HepG2 (cell line): ENCODE data around the gene PIK3CG. TPM values are rescaled to one million over a fixed set of nuclear protein-coding genes. Genes with fewer than 3 reads are reported as not detected.
A peak's percentile ranks its signal among the peaks of the same experiment; 100 is the strongest.

Experiments
- ATAC-seq: fragments of 200-7000 bp; cut with Tn5 transposase; 3 replicates; pipeline ENCODE4 v1.9.1; 2020; ENCODE audit warnings: mild to moderate bottlenecking, moderate library complexity
- BruUV-seq: library from RNA; stranded (reverse); fragments of 400-500 nt; replicated peaks from 2 replicates; lab custom pipeline; 2021; lab: Mats Ljungman, UMichigan
- CTCF ChIA-PET: fragments of 300-600 bp; formaldehyde crosslinking; extraction: SDS; loops from one replicate; lab custom pipeline; 2021; ENCODE audit warnings: low total read pairs, inconsistent platforms, low intra/inter-chr PET ratio; lab: Yijun Ruan, JAX
- POLR2A ChIA-PET: fragments of 350-600 bp; sonication (Branson Sonifier 250); formaldehyde crosslinking; loops from one replicate; lab custom pipeline; 2020; ENCODE audit warnings: antibody characterized with exemption, inconsistent platforms; lab: Yijun Ruan, JAX
- DNase-seq: peaks from one replicate; pipeline ENCODE4 v3.0.0-alpha.2; 2015; ENCODE audit warnings: low spot score
- FAIRE-seq: peaks from 3 replicates; lab custom pipeline; 2011; peaks lifted over from hg19 to GRCh38; lab: Jason Lieb, UNC
- H2AFZ ChIP-seq: one replicate; pipeline ENCODE4 v1.6.1; 2011; ENCODE audit warnings: low read length, inconsistent platforms
- H3K27ac ChIP-seq: fragments of 300-600 bp; 3 replicates; pipeline ENCODE4 v1.8.0; 2011; ENCODE audit warnings: mixed run types, mild to moderate bottlenecking, mixed read lengths, low read length, inconsistent platforms; ENCODE audit not compliant: insufficient read depth; ENCODE audit errors: extremely low read length
- H3K27me3 ChIP-seq, 2 experiments: fragments of 200-600 bp in 1 of 2; 2 replicates in 1 of 2; 3 replicates in 1 of 2; pipeline versions ENCODE4 v1.6.0 to v1.8.0; 2011; ENCODE audit warnings: low read length in 2 of 2, mild to moderate bottlenecking in 2 of 2, moderate library complexity in 2 of 2, inconsistent platforms in 1 of 2; ENCODE audit not compliant: insufficient read depth in 2 of 2, control insufficient read depth in 1 of 2
- H3K36me3 ChIP-seq, 2 experiments: fragments of 200-600 bp in 1 of 2; replicated peaks in 1 of 2; 2 replicates in 1 of 2; 3 replicates in 1 of 2; pipeline versions ENCODE4 v1.5.1 to v1.8.0; 2011; ENCODE audit warnings: low read length in 2 of 2, inconsistent platforms in 1 of 2; ENCODE audit not compliant: insufficient read depth in 2 of 2, control insufficient read depth in 1 of 2
- H3K4me1 ChIP-seq: 2 replicates; pipeline ENCODE4 v1.5.1; 2012; ENCODE audit warnings: low read length, inconsistent platforms; ENCODE audit not compliant: insufficient read depth
- H3K4me2 ChIP-seq: 2 replicates; pipeline ENCODE4 v1.6.0; 2011; ENCODE audit warnings: low read depth, low read length, inconsistent platforms
- H3K4me3 ChIP-seq, 3 experiments: fragments of 200-600 bp in 1 of 3; sonication (generic), shearing (Covaris generic) in 1 of 3; replicated peaks in 1 of 3; 2 replicates each; pipeline ENCODE4 v1.5.1; 2011 to 2016; ENCODE audit warnings: low read length in 3 of 3, inconsistent platforms in 2 of 3, low read depth in 2 of 3, mild to moderate bottlenecking in 2 of 3, control low read depth in 1 of 3, mixed read lengths in 1 of 3; ENCODE audit not compliant: insufficient read depth in 1 of 3
- H3K79me2 ChIP-seq: one replicate; pipeline ENCODE4 v1.6.1; 2011; ENCODE audit warnings: low read length, inconsistent platforms; ENCODE audit not compliant: insufficient read depth
- H3K9ac ChIP-seq: 2 replicates; pipeline ENCODE4 v1.6.0; 2011; ENCODE audit warnings: mild to moderate bottlenecking, low read depth, low read length, inconsistent platforms; ENCODE audit not compliant: insufficient read depth
- H3K9me3 ChIP-seq: 2 replicates; pipeline ENCODE4 v1.5.1; 2012; ENCODE audit warnings: mild to moderate bottlenecking, low read length
- H4K20me1 ChIP-seq: 2 replicates; pipeline ENCODE4 v1.6.0; 2011; ENCODE audit warnings: inconsistent platforms, mild to moderate bottlenecking, low read length, moderate library complexity; ENCODE audit not compliant: insufficient read depth
- HDAC1 ChIP-seq: sonication (generic); formaldehyde crosslinking; IDR thresholded peaks from 2 replicates; pipeline ENCODE4 v1.5.1; 2020; ENCODE audit warnings: mild to moderate bottlenecking, missing genetic modification reagents
- ISL2 ChIP-seq: sonication (generic); formaldehyde crosslinking; IDR thresholded peaks from 2 replicates; pipeline ENCODE4 v1.5.0; 2020; ENCODE audit warnings: missing genetic modification reagents
- ISX ChIP-seq: sonication (generic); formaldehyde crosslinking; conservative IDR thresholded peaks from 2 replicates; pipeline ENCODE4 v1.5.0; 2020; ENCODE audit warnings: missing genetic modification reagents
- NBN ChIP-seq: fragments of 450-650 bp; conservative IDR thresholded peaks from 2 replicates; pipeline ENCODE4 v1.6.1; 2017
- NONO ChIP-seq, 2 experiments: fragments of 450-650 bp in 1 of 2; sonication (generic) in 1 of 2; formaldehyde crosslinking in 1 of 2; IDR thresholded peaks in 1 of 2; conservative IDR thresholded peaks in 1 of 2; 2 replicates each; pipeline versions ENCODE4 v1.6.1 to v1.8.0; 2017 to 2022; ENCODE audit warnings: mild to moderate bottlenecking in 1 of 2, missing genetic modification reagents in 1 of 2, moderate library complexity in 1 of 2
- POLR2G ChIP-seq: fragments of 200-400 bp; formaldehyde crosslinking; IDR thresholded peaks from 2 replicates; pipeline ENCODE4 v1.6.1; 2018; ENCODE audit warnings: mild to moderate bottlenecking, low read depth, low read length, moderate library complexity
- ZFP37 ChIP-seq: sonication (generic); formaldehyde crosslinking; IDR thresholded peaks from 2 replicates; pipeline ENCODE4 v1.4.0; 2020; ENCODE audit warnings: missing genetic modification reagents, borderline replicate concordance
- ZNF510 ChIP-seq: sonication (generic); formaldehyde crosslinking; IDR thresholded peaks from 2 replicates; pipeline ENCODE4 v1.4.0; 2020; ENCODE audit warnings: low read depth, mild to moderate bottlenecking, missing genetic modification reagents
- ZNF605 ChIP-seq: sonication (generic); formaldehyde crosslinking; IDR thresholded peaks from 2 replicates; pipeline ENCODE4 v1.8.0; 2022; ENCODE audit warnings: mild to moderate bottlenecking, missing genetic modification reagents
- ZNF614 ChIP-seq: IDR thresholded peaks from 2 replicates; pipeline ENCODE4 v1.6.1; 2018; ENCODE audit warnings: missing biosample characterization, missing genetic modification reagents, inconsistent platforms, borderline replicate concordance
- ZNF660 ChIP-seq: sonication (generic); formaldehyde crosslinking; IDR thresholded peaks from 2 replicates; pipeline ENCODE4 v1.5.1; 2020; ENCODE audit warnings: mild to moderate bottlenecking, low read depth, missing genetic modification reagents, borderline replicate concordance
- ZNF7 ChIP-seq: IDR thresholded peaks from 2 replicates; pipeline ENCODE4 v1.6.1; 2016; ENCODE audit warnings: missing biosample characterization, missing genetic modification reagents
- ZNF703 ChIP-seq: sonication (generic); formaldehyde crosslinking; IDR thresholded peaks from 2 replicates; pipeline ENCODE4 v1.5.1; 2020; ENCODE audit warnings: missing genetic modification reagents, mild to moderate bottlenecking, moderate library complexity, borderline replicate concordance
- WGBS: methylation state at CpG from one replicate; pipeline ENCODE4 v1.1.6; 2017; ENCODE audit warnings: low lambda C conversion rate; 5-methylcytosine and 5-hydroxymethylcytosine counted together
- in situ Hi-C: cut with HindIII; loops from 2 replicates; pipeline ENCODE4 v1.10.0; 2017; ENCODE audit warnings: low pct_unique_long_range_greater_than_20kb; ENCODE audit not compliant: extremely low pct_ligation_motif_present
- intact Hi-C: fragments of 100-400 bp; cut with micrococcal nuclease; formaldehyde crosslinking; loops from one replicate; pipeline ENCODE4 v1.10.0; 2022; ENCODE audit not compliant: unreplicated experiment
- polyA plus RNA-seq, 8 experiments: library from polyadenylated mRNA; depleted of rRNA in 3 of 8; stranded (reverse) in 7 of 8; unstranded in 1 of 8; fragments of >200 nt; fragmentation: Illumina TruSeq in 4 of 8; extraction: Trizol in 4 of 8; gene quantifications; 2 replicates each; pipeline versions ENCODE4 v1.2.1 to v1.2.3, GENCODE V29; 2011 to 2016; ENCODE audit warnings: low read depth in 4 of 8, missing spikeins in 1 of 8, mixed read lengths in 1 of 8; ENCODE audit not compliant: insufficient read depth in 1 of 8
- total RNA-seq, 5 experiments: library from RNA; depleted of rRNA; stranded (reverse); fragments of >200 nt; fragmentation: Illumina TruSeq; extraction: Trizol; gene quantifications; 2 replicates each; pipeline ENCODE4 v1.2.3, GENCODE V29; 2016; ENCODE audit warnings: low read depth in 1 of 5
- TF ChIP-seq, protein P1 (sequence below): sonication (generic); formaldehyde crosslinking; IDR thresholded peaks from 2 replicates; pipeline ENCODE4 v1.5.1; 2020; ENCODE audit warnings: mild to moderate bottlenecking, missing genetic modification reagents, moderate library complexity
- TF ChIP-seq, protein P2 (sequence below): sonication (generic); formaldehyde crosslinking; IDR thresholded peaks from 2 replicates; pipeline ENCODE4 v1.5.0; 2020; ENCODE audit warnings: mild to moderate bottlenecking, missing genetic modification reagents, moderate library complexity

The PIK3CG gene
- total and polyA plus RNA-seq, 2 of the 13 experiments (the other 11 are each of a cell fraction or from before 2014, with no cell fraction given) = not detected

DNA sequence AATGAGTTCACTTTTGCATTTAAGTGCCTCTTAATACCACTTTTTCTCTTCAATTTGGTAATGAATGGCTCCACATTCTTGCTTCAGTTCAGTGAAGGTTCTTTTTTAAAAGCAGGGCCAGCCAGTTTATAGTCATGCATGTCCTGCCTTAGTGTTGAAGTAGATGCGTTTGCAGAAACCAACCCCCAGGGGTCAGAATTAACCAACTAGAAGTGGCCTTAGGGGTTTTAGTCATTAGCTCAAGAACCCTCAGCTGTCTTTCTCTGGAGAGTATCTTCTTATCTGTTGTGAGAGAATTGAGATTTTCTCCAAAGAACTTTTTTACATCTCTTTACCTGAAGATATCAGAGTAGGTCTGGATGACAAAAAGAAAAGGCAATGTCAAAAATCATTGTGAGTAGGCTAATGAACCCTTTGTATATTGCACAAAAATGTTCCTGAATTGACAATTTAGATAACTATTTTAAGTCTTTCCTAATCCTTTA, 82.2 kb downstream of the PIK3CG start (continued):
- TF ChIP-seq ZNF7 (CRISPR knock-in tag) = no peak
- peak; percentile 93 for TF ChIP-seq ZNF614
- no peak for TF ChIP-seq NONO (IDR thresholded peaks at IDR 0.05)
- no peak for TF ChIP-seq NONO (CRISPR knock-in tag; conservative IDR thresholded peaks at IDR 0.05)
- TF ChIP-seq, protein P1, sequence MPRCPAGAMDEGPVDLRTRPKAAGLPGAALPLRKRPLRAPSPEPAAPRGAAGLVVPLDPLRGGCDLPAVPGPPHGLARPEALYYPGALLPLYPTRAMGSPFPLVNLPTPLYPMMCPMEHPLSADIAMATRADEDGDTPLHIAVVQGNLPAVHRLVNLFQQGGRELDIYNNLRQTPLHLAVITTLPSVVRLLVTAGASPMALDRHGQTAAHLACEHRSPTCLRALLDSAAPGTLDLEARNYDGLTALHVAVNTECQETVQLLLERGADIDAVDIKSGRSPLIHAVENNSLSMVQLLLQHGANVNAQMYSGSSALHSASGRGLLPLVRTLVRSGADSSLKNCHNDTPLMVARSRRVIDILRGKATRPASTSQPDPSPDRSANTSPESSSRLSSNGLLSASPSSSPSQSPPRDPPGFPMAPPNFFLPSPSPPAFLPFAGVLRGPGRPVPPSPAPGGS (CRISPR knock-in tag) = no peak
- no peak for TF ChIP-seq HDAC1
- TF ChIP-seq, protein P2, sequence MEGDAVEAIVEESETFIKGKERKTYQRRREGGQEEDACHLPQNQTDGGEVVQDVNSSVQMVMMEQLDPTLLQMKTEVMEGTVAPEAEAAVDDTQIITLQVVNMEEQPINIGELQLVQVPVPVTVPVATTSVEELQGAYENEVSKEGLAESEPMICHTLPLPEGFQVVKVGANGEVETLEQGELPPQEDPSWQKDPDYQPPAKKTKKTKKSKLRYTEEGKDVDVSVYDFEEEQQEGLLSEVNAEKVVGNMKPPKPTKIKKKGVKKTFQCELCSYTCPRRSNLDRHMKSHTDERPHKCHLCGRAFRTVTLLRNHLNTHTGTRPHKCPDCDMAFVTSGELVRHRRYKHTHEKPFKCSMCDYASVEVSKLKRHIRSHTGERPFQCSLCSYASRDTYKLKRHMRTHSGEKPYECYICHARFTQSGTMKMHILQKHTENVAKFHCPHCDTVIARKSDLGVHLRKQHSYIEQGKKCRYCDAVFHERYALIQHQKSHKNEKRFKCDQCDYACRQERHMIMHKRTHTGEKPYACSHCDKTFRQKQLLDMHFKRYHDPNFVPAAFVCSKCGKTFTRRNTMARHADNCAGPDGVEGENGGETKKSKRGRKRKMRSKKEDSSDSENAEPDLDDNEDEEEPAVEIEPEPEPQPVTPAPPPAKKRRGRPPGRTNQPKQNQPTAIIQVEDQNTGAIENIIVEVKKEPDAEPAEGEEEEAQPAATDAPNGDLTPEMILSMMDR (CRISPR knock-in tag) = peak; percentile 59
- no peak for TF ChIP-seq ZNF510
- TF ChIP-seq, all 625 proteins: peak for 4

DNA sequence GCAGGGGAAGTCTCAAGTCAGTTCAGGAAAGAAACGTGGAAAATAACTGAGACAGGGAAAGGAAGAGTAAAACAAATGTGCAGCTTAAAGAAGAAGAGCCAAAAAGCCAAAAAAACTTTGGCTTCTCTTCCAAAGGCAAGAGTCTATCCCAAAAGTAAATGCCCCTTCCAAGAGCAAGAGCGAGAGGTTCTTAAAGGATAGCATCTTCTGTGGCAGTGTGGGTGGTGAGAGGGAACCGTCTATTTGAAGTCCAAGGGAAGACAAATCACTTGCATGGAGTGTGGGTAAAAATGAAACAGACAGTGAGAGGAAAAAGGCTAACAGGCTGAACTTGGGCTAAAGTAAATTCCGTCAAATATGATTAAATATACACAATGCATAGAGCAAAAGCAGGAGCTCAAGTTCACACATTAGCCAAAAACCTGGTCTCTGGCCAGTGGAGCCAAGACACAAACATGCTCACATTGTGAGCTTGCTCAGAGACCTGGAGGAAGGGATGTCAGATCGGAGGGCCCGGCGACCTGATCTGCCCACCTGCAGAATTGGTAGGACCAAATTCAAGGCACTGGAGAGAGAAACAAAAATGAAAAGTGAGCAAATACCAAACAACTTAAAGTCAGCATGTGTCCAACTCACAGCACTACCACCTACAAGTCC, 87.0 kb downstream of the PIK3CG start:
- Histone ChIP-seq H3K4me3 (no peak overlapping the region), H3K4me2 (no peak overlapping the region), H4K20me1 (no peaks in the 10 kb centered on the region), H3K36me3 (no peaks in the 10 kb centered on the region), H3K9ac (no peak overlapping the region), H3K79me2 (no peaks in the 10 kb centered on the region), H2AFZ (no peak overlapping the region), H3K27ac (no peak overlapping the region), H3K9me3 (no peaks in the 10 kb centered on the region), H3K4me1 (no peaks in the 10 kb centered on the region), H3K27me3 (0 out of 5 replicates have a peak, but pooled peaks cover 0 to 11% of the 10 kb centered on the region in 2 experiments)
- in situ Hi-C loops = no loop called here
- 2% methylated on average over 7 of the region's 7 CpGs for WGBS
- ChIA-PET POLR2A (interaction anchor here (1.0 kb wide), 1 partner anchor 216 kb away, joined by 3 read pairs; no protein-coding TSS in a partner anchor), CTCF (no interaction called here)
- DNase-seq = no peak
- FAIRE-seq = no peak
- intact Hi-C loops = no loop called here
- BruUV-seq = no TSS peak
- ATAC-seq = no peak
- TF ChIP-seq POLR2G (no peak), ZFP37 (CRISPR knock-in tag) (no peak), ZNF605 (CRISPR knock-in tag) (no peak), ISX (no peak), NBN (no peak), ZNF660 (no peak), ISL2 (CRISPR knock-in tag) (no peak), ZNF703 (CRISPR knock-in tag) (no peak)
